PFSK-1 (cell line): ENCODE results near the gene ZNF511.

Experiments used
- FOXP2 ChIP-seq: optimal IDR thresholded peaks from 2 replicates; pipeline ENCODE3; 2011; ENCODE audit warnings: borderline replicate concordance, control low read depth, inconsistent platforms; ENCODE audit not compliant: insufficient read depth; ENCODE audit errors: extremely low read length, extremely low read depth
- POLR2AphosphoS5 ChIP-seq: IDR thresholded peaks from 2 replicates; pipeline ENCODE4 v1.6.1; 2012; ENCODE audit warnings: low read depth, mild to moderate bottlenecking, control low read depth, low read length, moderate library complexity
- REST ChIP-seq, 2 experiments: IDR thresholded peaks; 2 replicates each; pipeline versions ENCODE4 v1.6.1 to v1.8.0; 2011 to 2012; ENCODE audit warnings: low read depth in 2 of 2, low read length in 2 of 2, control low read depth in 1 of 2, inconsistent platforms in 1 of 2, mild to moderate bottlenecking in 1 of 2, moderate library complexity in 1 of 2; ENCODE audit not compliant: insufficient read depth in 1 of 2
- SIN3A ChIP-seq: IDR thresholded peaks from 2 replicates; pipeline ENCODE4 v1.6.1; 2012; ENCODE audit warnings: mild to moderate bottlenecking, low read length, moderate library complexity, borderline replicate concordance; ENCODE audit not compliant: insufficient read depth
- TAF1 ChIP-seq: IDR thresholded peaks from 2 replicates; pipeline ENCODE4 v1.6.1; 2012; ENCODE audit warnings: low read length, control low read depth, borderline replicate concordance; ENCODE audit not compliant: insufficient read depth

DNA sequence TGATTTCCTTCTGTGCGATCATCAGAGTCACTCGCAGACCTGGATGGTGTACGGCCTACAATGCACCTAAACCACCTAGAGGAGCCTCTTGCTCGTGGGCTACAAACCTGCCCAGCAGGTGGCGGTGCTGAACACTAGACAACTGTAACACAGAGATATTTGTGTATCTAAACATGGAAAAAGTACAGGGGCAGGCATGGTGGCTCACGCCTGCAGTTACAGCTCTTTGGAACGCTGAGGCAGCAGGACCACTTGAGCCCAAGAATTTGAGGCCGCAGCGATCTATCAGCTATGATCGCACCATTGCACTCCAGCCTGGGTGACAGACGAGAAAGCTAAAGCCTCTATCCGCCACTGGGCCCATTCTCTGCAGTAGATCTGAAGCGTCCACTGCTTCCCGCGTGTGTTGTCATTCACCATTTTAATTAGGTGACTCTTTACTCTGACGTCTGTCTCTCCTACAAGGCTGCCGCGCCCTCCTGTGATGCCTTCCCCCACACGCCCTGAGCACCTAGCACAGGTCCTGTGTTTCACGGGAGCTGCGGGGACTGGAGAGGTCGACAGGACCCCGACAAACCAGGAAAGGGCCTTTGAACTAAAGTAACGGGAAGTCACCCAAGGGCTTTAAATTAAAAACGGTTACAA, 816 bp upstream of the ZNF511 start:
- TF ChIP-seq TAF1 (no peak), POLR2AphosphoS5 (no peak), REST (IDR thresholded peaks at IDR 0.05; ENCODE audit: insufficient read depth in 1 of 2, low read depth in 2 of 2, low read length in 2 of 2) (no peak), FOXP2 (no peak), SIN3A (no peak)
